PC-3 (cell line): ENCODE measurements around the gene TRABD.

Source experiments
- EZH2 ChIP-seq: fragments of 300-600 bp; sonication (generic); IDR thresholded peaks from one replicate; pipeline ENCODE4 v1.6.1; 2017; ENCODE audit warnings: antibody characterized with exemption, mild to moderate bottlenecking, low read length; ENCODE audit not compliant: unreplicated experiment
- TF ChIP-seq, protein P1 (sequence below): fragments of 300-600 bp; sonication (generic); conservative IDR thresholded peaks from 2 replicates; pipeline ENCODE4 v1.5.1; 2017; ENCODE audit warnings: antibody characterized with exemption, low read depth, mild to moderate bottlenecking, low read length

DNA sequence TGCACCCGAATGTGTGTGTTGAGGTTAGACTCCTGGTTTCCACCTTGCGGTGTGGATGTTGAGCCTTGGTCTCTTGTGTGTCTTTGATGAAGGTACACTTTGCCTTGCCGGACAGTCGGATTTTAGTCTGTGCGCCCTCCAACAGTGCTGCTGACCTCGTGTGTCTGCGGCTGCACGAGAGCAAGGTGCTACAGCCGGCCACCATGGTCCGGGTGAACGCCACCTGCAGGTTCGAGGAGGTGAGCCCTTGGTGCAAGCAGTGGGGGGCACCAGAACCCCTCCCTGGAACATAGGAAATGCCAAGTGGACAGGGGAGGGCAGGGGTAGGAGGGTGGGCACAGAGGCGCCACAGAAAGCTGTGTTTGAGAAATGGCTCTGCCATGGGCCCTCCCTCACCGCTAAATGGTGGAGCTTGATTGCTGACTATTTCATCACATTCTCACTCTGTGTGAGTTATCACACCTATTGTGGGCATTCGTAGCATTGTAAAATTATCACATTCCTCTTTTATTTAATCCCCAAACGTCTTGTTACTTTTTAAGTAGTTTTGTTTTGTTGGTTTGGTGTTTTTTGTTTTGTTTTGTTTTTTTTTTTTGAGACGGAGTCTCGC, 41.6 kb upstream of the TRABD start:
- TF ChIP-seq, protein P1, sequence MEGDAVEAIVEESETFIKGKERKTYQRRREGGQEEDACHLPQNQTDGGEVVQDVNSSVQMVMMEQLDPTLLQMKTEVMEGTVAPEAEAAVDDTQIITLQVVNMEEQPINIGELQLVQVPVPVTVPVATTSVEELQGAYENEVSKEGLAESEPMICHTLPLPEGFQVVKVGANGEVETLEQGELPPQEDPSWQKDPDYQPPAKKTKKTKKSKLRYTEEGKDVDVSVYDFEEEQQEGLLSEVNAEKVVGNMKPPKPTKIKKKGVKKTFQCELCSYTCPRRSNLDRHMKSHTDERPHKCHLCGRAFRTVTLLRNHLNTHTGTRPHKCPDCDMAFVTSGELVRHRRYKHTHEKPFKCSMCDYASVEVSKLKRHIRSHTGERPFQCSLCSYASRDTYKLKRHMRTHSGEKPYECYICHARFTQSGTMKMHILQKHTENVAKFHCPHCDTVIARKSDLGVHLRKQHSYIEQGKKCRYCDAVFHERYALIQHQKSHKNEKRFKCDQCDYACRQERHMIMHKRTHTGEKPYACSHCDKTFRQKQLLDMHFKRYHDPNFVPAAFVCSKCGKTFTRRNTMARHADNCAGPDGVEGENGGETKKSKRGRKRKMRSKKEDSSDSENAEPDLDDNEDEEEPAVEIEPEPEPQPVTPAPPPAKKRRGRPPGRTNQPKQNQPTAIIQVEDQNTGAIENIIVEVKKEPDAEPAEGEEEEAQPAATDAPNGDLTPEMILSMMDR: no peak
- no peak for TF ChIP-seq EZH2
